ENCODE measurements around the gene WDR62.

GRCh38 chr19:36058481-36059179 lies 3.9 kb downstream of the WDR62 start:
- TF ChIP-seq CTCF (IDR thresholded peaks at IDR 0.05; ENCODE audit: insufficient read depth, low read length) (no peak), POLR2AphosphoS5 (IDR thresholded peaks at IDR 0.05; ENCODE audit: low read depth) (no peak)
